GM10266 (cell line): ENCODE measurements around the gene CENPP.

ENCODE experiments used
- DNase-seq: peaks from one replicate; pipeline ENCODE4 v3.0.0; 2012; ENCODE audit errors: extremely low spot score
- CTCF ChIP-seq: IDR thresholded peaks from 2 replicates; pipeline ENCODE4 v1.5.1; 2012; ENCODE audit warnings: mild to moderate bottlenecking, low read depth; ENCODE audit not compliant: control insufficient read depth, insufficient read depth; ENCODE audit errors: missing control alignments

Gene CENPP

GRCh38 chr9:92432350-92432749 lies 106.6 kb downstream of the CENPP start:
- DNase-seq = no peak
- no peak for TF ChIP-seq CTCF

- no peak for TF ChIP-seq CTCF
Measured at GRCh38 chr9:92432972-92433548, 107.3 kb downstream of the CENPP start.

GRCh38 chr9:92435263-92435662 lies 109.5 kb downstream of the CENPP start:
- no peak for DNase-seq
- TF ChIP-seq CTCF = no peak

More at GRCh38 chr9:92432972-92433548, 107.3 kb downstream of the CENPP start:
- no peak for DNase-seq

- DNase-seq = no peak
- no peak for TF ChIP-seq CTCF
Measured at GRCh38 chr9:92438900-92439526, 113.3 kb downstream of the CENPP start.

- DNase-seq = no peak
- no peak for TF ChIP-seq CTCF
Measured at GRCh38 chr9:92439921-92440750, 114.4 kb downstream of the CENPP start.

- DNase-seq = peak; percentile 10
Measured at GRCh38 chr9:92440751-92441046, 114.9 kb downstream of the CENPP start.

More at GRCh38 chr9:92440751-92441046, 114.9 kb downstream of the CENPP start:
- TF ChIP-seq CTCF = no peak
